ENCODE results near the gene MUC5AC. TPM values are rescaled to one million over a fixed set of nuclear protein-coding genes. Genes with fewer than 3 reads are reported as not detected.

Gene MUC5AC
- total RNA-seq, 2 experiments from 2014 or later = not detected

GRCh38 chr11:1200611-1201191, 42.9 kb downstream of the MUC5AC start:
- no peak for ATAC-seq (ENCODE audit: poor library complexity)
- Histone ChIP-seq H3K9me3 (ENCODE audit: control insufficient read depth in 1 of 2, insufficient read depth in 1 of 2, low read length in 2 of 2) (no peaks in the 10 kb centered on the region), H3K36me3 (ENCODE audit: insufficient read depth, low read length) (no peaks in the 10 kb centered on the region), H3K4me1 (ENCODE audit: insufficient read depth, low read length) (peaks cover 8% of the 10 kb centered on the region), H3K4me3 (ENCODE audit: low read length) (no peak overlapping the region), H3K27ac (ENCODE audit: low read depth in 1 of 2, low read length in 2 of 2) (no peak overlapping the region), H3K27me3 (ENCODE audit: control insufficient read depth in 1 of 2, insufficient read depth in 2 of 2, low read length in 2 of 2) (peaks cover 0 to 3% of the 10 kb centered on the region in 2 experiments)
- H3K4me3 Mint-ChIP-seq = no peak overlapping the region
- no peak overlapping the region for H3K27ac Mint-ChIP-seq
- no peaks in the 10 kb centered on the region for H3K9me3 Mint-ChIP-seq
- POLR2A ChIA-PET = no interaction called here
- H3K4me1 Mint-ChIP-seq (ENCODE audit: low read depth) = no peaks in the 10 kb centered on the region
- CTCF ChIA-PET = no interaction called here
- DNase-seq = peak in 1 of 14 experiments; percentile 4
- H3K27me3 Mint-ChIP-seq = no peaks in the 10 kb centered on the region
- intact Hi-C loops (cut with DNase I, micrococcal nuclease) = no loop called here
- TF ChIP-seq CTCF (IDR thresholded peaks at IDR 0.05) = no peak
- no peaks in the 10 kb centered on the region for H3K36me3 Mint-ChIP-seq (ENCODE audit: low read depth)

- Mint-ChIP-seq H3K4me1 (ENCODE audit: low read depth) (no peaks in the 10 kb centered on the region), H3K4me3 (no peak overlapping the region), H3K36me3 (ENCODE audit: low read depth) (no peaks in the 10 kb centered on the region), H3K27me3 (no peaks in the 10 kb centered on the region), H3K9me3 (no peaks in the 10 kb centered on the region), H3K27ac (no peak overlapping the region)
- Histone ChIP-seq H3K27me3 (ENCODE audit: control insufficient read depth in 1 of 2, insufficient read depth in 2 of 2, low read length in 2 of 2) (peaks cover 0 to 3% of the 10 kb centered on the region in 2 experiments), H3K36me3 (ENCODE audit: insufficient read depth, low read length) (no peaks in the 10 kb centered on the region), H3K27ac (ENCODE audit: low read depth in 1 of 2, low read length in 2 of 2) (no peak overlapping the region), H3K4me3 (ENCODE audit: low read length) (no peak overlapping the region), H3K9me3 (ENCODE audit: control insufficient read depth in 1 of 2, insufficient read depth in 1 of 2, low read length in 2 of 2) (no peaks in the 10 kb centered on the region), H3K4me1 (ENCODE audit: insufficient read depth, low read length) (peaks cover 8% of the 10 kb centered on the region)
- DNase-seq (no peak), ATAC-seq (ENCODE audit: poor library complexity) (no peak)
- ChIA-PET CTCF (no interaction called here), POLR2A (no interaction called here)
- TF ChIP-seq CTCF (IDR thresholded peaks at IDR 0.05) = no peak
- intact Hi-C loops (cut with DNase I, micrococcal nuclease) = loop anchor here in 1 of 2 experiments (1.0 kb wide), 1 partner anchor 314 kb away; no protein-coding TSS in a partner anchor
Observed at GRCh38 chr11:1201395-1202153, 43.8 kb downstream of the MUC5AC start.

- Histone ChIP-seq H3K4me1 (ENCODE audit: insufficient read depth, low read length) (peaks cover 8% of the 10 kb centered on the region), H3K9me3 (ENCODE audit: control insufficient read depth in 1 of 2, insufficient read depth in 1 of 2, low read length in 2 of 2) (peaks cover 0 to 4% of the 10 kb centered on the region in 2 experiments), H3K27me3 (ENCODE audit: control insufficient read depth in 1 of 2, insufficient read depth in 2 of 2, low read length in 2 of 2) (peaks cover 0 to 3% of the 10 kb centered on the region in 2 experiments), H3K27ac (ENCODE audit: low read depth in 1 of 2, low read length in 2 of 2) (no peak overlapping the region), H3K4me3 (ENCODE audit: low read length) (no peak overlapping the region), H3K36me3 (ENCODE audit: insufficient read depth, low read length) (no peaks in the 10 kb centered on the region)
- H3K27ac Mint-ChIP-seq = no peak overlapping the region
- intact Hi-C loops (cut with DNase I, micrococcal nuclease) = loop anchor here in 1 of 2 experiments (1.0 kb wide), 1 partner anchor 313 kb away; no protein-coding TSS in a partner anchor
- no peaks in the 10 kb centered on the region for H3K4me1 Mint-ChIP-seq (ENCODE audit: low read depth)
- no peaks in the 10 kb centered on the region for H3K9me3 Mint-ChIP-seq
- peak; percentile 51 for ATAC-seq (ENCODE audit: poor library complexity)
- no peak for TF ChIP-seq CTCF (IDR thresholded peaks at IDR 0.05)
- H3K4me3 Mint-ChIP-seq = no peak overlapping the region
- no peaks in the 10 kb centered on the region for H3K27me3 Mint-ChIP-seq
- H3K36me3 Mint-ChIP-seq (ENCODE audit: low read depth) = no peaks in the 10 kb centered on the region
- ChIA-PET POLR2A (no interaction called here), CTCF (interaction anchor here (1.0 to 1.2 kb wide), 2 partner anchors 313 to 372 kb away, joined by 6 to 12 read pairs; no protein-coding TSS in a partner anchor)
- DNase-seq = peak in 1 of 14 experiments; percentile 8
Observed at GRCh38 chr11:1202154-1202775, 44.5 kb downstream of the MUC5AC start.
